H1 (cell line): Measurements from ENCODE around the gene C1QTNF1. TPM values are rescaled to one million over a fixed set of nuclear protein-coding genes. Genes with fewer than 3 reads are reported as not detected.

Experiments
- CTCF ChIA-PET: fragments of 300-600 bp; sonication (Branson Sonifier 250); formaldehyde crosslinking; loops from one replicate; lab custom pipeline; 2021; ENCODE audit not compliant: partially characterized antibody; lab: Charles Lee
- POLR2A ChIA-PET: fragments of 300-600 bp; sonication (Branson Sonifier 250); formaldehyde crosslinking; loops from one replicate; lab custom pipeline; 2021; ENCODE audit warnings: inconsistent platforms; ENCODE audit not compliant: partially characterized antibody; lab: Charles Lee
- DNase-seq, 2 experiments: peaks; one replicate each; pipeline versions ENCODE4 v3.0.0 to v3.0.0-alpha.2; 2010 to 2022; ENCODE audit warnings: low spot score in 2 of 2, low read depth in 1 of 2, mixed read lengths in 1 of 2
- FAIRE-seq: peaks from 2 replicates; lab custom pipeline; 2011; peaks lifted over from hg19 to GRCh38; lab: Jason Lieb, UNC
- H2AFZ ChIP-seq: 2 replicates; pipeline ENCODE4 v1.8.1; 2012; ENCODE audit warnings: low read length, inconsistent platforms
- H2AK5ac ChIP-seq: 2 replicates; pipeline ENCODE4 v1.6.1; 2013; ENCODE audit warnings: low read depth, low read length
- H2BK120ac ChIP-seq: replicated peaks from 2 replicates; pipeline ENCODE3; 2013; ENCODE audit warnings: low read depth, low read length, inconsistent platforms
- H2BK12ac ChIP-seq: 2 replicates; pipeline ENCODE4 v1.6.1; 2013; ENCODE audit warnings: low read depth, low read length
- H2BK15ac ChIP-seq: 2 replicates; pipeline ENCODE4 v1.6.1; 2013; ENCODE audit warnings: low read length
- H2BK20ac ChIP-seq: 2 replicates; pipeline ENCODE4 v1.6.1; 2013; ENCODE audit warnings: low read length
- H2BK5ac ChIP-seq: 2 replicates; pipeline ENCODE4 v1.6.1; 2013; ENCODE audit warnings: low read depth, low read length
- H3K14ac ChIP-seq: 2 replicates; pipeline ENCODE4 v1.6.1; 2013; ENCODE audit warnings: inconsistent platforms; ENCODE audit not compliant: insufficient read length
- H3K18ac ChIP-seq: 2 replicates; pipeline ENCODE4 v1.6.1; 2013; ENCODE audit warnings: low read length; ENCODE audit errors: extremely low read depth
- H3K23ac ChIP-seq: 2 replicates; pipeline ENCODE4 v1.6.1; 2013; ENCODE audit warnings: inconsistent platforms; ENCODE audit not compliant: insufficient read length
- H3K23me2 ChIP-seq: 2 replicates; pipeline ENCODE4 v1.6.1; 2013; ENCODE audit warnings: low read depth, low read length
- H3K27ac ChIP-seq: 2 replicates; pipeline ENCODE4 v1.6.1; 2011; ENCODE audit warnings: low read depth, low read length, inconsistent platforms
- H3K27me3 ChIP-seq, 4 experiments: replicated peaks in 1 of 4; 1 replicate in 1 of 4; 2 replicates in 3 of 4; pipeline versions ENCODE4 v1.6.1 to v1.8.1; 2011 to 2013; ENCODE audit warnings: low read length in 3 of 4, mild to moderate bottlenecking in 3 of 4, inconsistent platforms in 2 of 4, mixed read lengths in 2 of 4, moderate library complexity in 1 of 4; ENCODE audit not compliant: control insufficient read depth in 3 of 4, insufficient read depth in 3 of 4; ENCODE audit errors: extremely low read depth in 1 of 4
- H3K36me3 ChIP-seq, 4 experiments: 2 replicates each; pipeline versions ENCODE4 v1.6.1 to v1.8.1; 2011 to 2013; ENCODE audit warnings: mild to moderate bottlenecking in 4 of 4, low read length in 3 of 4, moderate library complexity in 2 of 4, control low read depth in 1 of 4, inconsistent platforms in 1 of 4; ENCODE audit not compliant: insufficient read depth in 4 of 4, control insufficient read depth in 2 of 4
- H3K4ac ChIP-seq: replicated peaks from 2 replicates; pipeline ENCODE3; 2013; ENCODE audit warnings: low read length, low read depth, mixed read lengths, inconsistent platforms; ENCODE audit not compliant: insufficient read length
- H3K4me1 ChIP-seq, 4 experiments: replicated peaks in 1 of 4; 1 replicate in 1 of 4; 2 replicates in 3 of 4; pipeline versions ENCODE4 v1.6.1 to v1.8.1; 2011 to 2013; ENCODE audit warnings: low read length in 3 of 4, inconsistent platforms in 2 of 4, mixed read lengths in 1 of 4; ENCODE audit not compliant: insufficient read depth in 4 of 4, control insufficient read depth in 3 of 4
- H3K4me2 ChIP-seq, 2 experiments: 2 replicates each; pipeline versions ENCODE4 v1.6.1 to v1.8.1; 2011 to 2013; ENCODE audit warnings: low read depth in 2 of 2, low read length in 2 of 2, control low read depth in 1 of 2, inconsistent platforms in 1 of 2, mild to moderate bottlenecking in 1 of 2; ENCODE audit not compliant: insufficient read depth in 1 of 2
- H3K4me3 ChIP-seq, 4 experiments: fragments of 200-600, 300-600 bp in 1 of 4; sonication (generic), shearing (Covaris generic), sonication (Bioruptor Twin) in 1 of 4; 2 replicates each; pipeline versions ENCODE4 v1.5.1 to v1.8.1; 2011 to 2016; ENCODE audit warnings: low read length in 4 of 4, low read depth in 3 of 4, control low read depth in 2 of 4, inconsistent platforms in 2 of 4, mild to moderate bottlenecking in 2 of 4, mixed read lengths in 1 of 4, moderate library complexity in 1 of 4; ENCODE audit not compliant: insufficient read depth in 2 of 4; ENCODE audit errors: extremely low read depth in 1 of 4
- H3K56ac ChIP-seq: replicated peaks from 2 replicates; pipeline ENCODE3; 2013; ENCODE audit warnings: low read depth, mild to moderate bottlenecking, mixed read lengths, low read length, inconsistent platforms; ENCODE audit not compliant: insufficient read length
- H3K79me1 ChIP-seq: 2 replicates; pipeline ENCODE4 v1.6.1; 2013; ENCODE audit warnings: low read depth, low read length, control low read depth
- H3K79me2 ChIP-seq, 2 experiments: 2 replicates each; pipeline versions ENCODE4 v1.6.1 to v1.8.1; 2012 to 2013; ENCODE audit warnings: low read length in 2 of 2, mild to moderate bottlenecking in 2 of 2, inconsistent platforms in 1 of 2; ENCODE audit not compliant: insufficient read depth in 2 of 2, control insufficient read depth in 1 of 2
- H3K9ac ChIP-seq, 4 experiments: replicated peaks in 1 of 4; 1 replicate in 1 of 4; 2 replicates in 3 of 4; pipeline versions ENCODE4 v1.6.1 to v1.8.1; 2011 to 2013; ENCODE audit warnings: low read depth in 3 of 4, low read length in 3 of 4, control low read depth in 2 of 4, mild to moderate bottlenecking in 2 of 4, moderate library complexity in 2 of 4, inconsistent platforms in 1 of 4; ENCODE audit errors: extremely low read depth in 1 of 4
- H3K9me3 ChIP-seq, 2 experiments: 2 replicates each; pipeline versions ENCODE4 v1.6.1 to v1.8.1; 2012 to 2013; ENCODE audit warnings: mild to moderate bottlenecking in 2 of 2, moderate library complexity in 2 of 2, control low read depth in 1 of 2, inconsistent platforms in 1 of 2, low read depth in 1 of 2, low read length in 1 of 2, mixed read lengths in 1 of 2; ENCODE audit not compliant: insufficient read depth in 2 of 2
- H4K20me1 ChIP-seq, 2 experiments: replicated peaks in 1 of 2; 2 replicates each; pipeline versions ENCODE3 to v1.8.1; 2011 to 2013; ENCODE audit warnings: inconsistent platforms in 2 of 2, low read length in 2 of 2, mild to moderate bottlenecking in 1 of 2; ENCODE audit not compliant: insufficient read depth in 2 of 2, control insufficient read depth in 1 of 2
- H4K5ac ChIP-seq: 2 replicates; pipeline ENCODE4 v1.6.1; 2013; ENCODE audit warnings: low read length, low read depth, mixed read lengths, inconsistent platforms; ENCODE audit not compliant: insufficient read length
- H4K8ac ChIP-seq: 2 replicates; pipeline ENCODE4 v1.8.0; 2013; ENCODE audit warnings: mild to moderate bottlenecking, moderate library complexity, low read length, inconsistent platforms; ENCODE audit not compliant: insufficient read depth; ENCODE audit errors: extremely low read depth
- H4K91ac ChIP-seq: replicated peaks from 2 replicates; pipeline ENCODE3; 2013; ENCODE audit warnings: low read length, mixed read lengths, inconsistent platforms; ENCODE audit not compliant: insufficient read length
- TAF1 ChIP-seq: IDR thresholded peaks from 2 replicates; pipeline ENCODE4 v1.6.1; 2011; ENCODE audit warnings: mild to moderate bottlenecking, low read depth, low read length
- YY1 ChIP-seq: IDR thresholded peaks from 2 replicates; pipeline ENCODE4 v1.6.1; 2011; ENCODE audit warnings: low read depth, mild to moderate bottlenecking, low read length
- WGBS, 2 experiments: shearing (Covaris generic) in 1 of 2; methylation state at CpG; one replicate each; pipeline versions ENCODE4 v1.1.6 to v1.1.7; 2013 to 2015; ENCODE audit warnings: low lambda C conversion rate in 2 of 2, mixed read lengths in 2 of 2, inconsistent platforms in 1 of 2, low coverage in 1 of 2, missing lambda C conversion rate in 1 of 2; ENCODE audit not compliant: insufficient replicate concordance in 2 of 2, insufficient coverage in 1 of 2, insufficient read length in 1 of 2; ENCODE audit errors: extremely low coverage in 1 of 2, missing lambda C conversion rate in 1 of 2; 5-methylcytosine and 5-hydroxymethylcytosine counted together
- polyA plus RNA-seq, 7 experiments: library from polyadenylated mRNA; depleted of rRNA in 3 of 7; stranded (reverse) in 5 of 7; unstranded in 2 of 7; fragments of >200 nt in 5 of 7; fragments of 200-250 nt in 2 of 7; gene quantifications; 1 replicate in 5 of 7; 2 replicates in 1 of 7; 4 replicates in 1 of 7; pipeline versions ENCODE4 v1.2.1 to v1.2.3, GENCODE V29; 2011 to 2013; ENCODE audit warnings: missing spikeins in 2 of 7, mixed read lengths in 2 of 7
- total RNA-seq: library from RNA; stranded (reverse); fragmentation: NEBNext Ultra II Directional; extraction: Animal tissue kit (Norgen Biotek cat#: 25700); gene quantifications from 2 replicates; pipeline ENCODE4 v1.2.1, GENCODE V29; 2021

C1QTNF1 gene
- total and polyA plus RNA-seq, 2 of the 8 experiments (the other 6 are each of a cell fraction or from before 2014, with no cell fraction given): 1.5 to 2.5 TPM

DNA sequence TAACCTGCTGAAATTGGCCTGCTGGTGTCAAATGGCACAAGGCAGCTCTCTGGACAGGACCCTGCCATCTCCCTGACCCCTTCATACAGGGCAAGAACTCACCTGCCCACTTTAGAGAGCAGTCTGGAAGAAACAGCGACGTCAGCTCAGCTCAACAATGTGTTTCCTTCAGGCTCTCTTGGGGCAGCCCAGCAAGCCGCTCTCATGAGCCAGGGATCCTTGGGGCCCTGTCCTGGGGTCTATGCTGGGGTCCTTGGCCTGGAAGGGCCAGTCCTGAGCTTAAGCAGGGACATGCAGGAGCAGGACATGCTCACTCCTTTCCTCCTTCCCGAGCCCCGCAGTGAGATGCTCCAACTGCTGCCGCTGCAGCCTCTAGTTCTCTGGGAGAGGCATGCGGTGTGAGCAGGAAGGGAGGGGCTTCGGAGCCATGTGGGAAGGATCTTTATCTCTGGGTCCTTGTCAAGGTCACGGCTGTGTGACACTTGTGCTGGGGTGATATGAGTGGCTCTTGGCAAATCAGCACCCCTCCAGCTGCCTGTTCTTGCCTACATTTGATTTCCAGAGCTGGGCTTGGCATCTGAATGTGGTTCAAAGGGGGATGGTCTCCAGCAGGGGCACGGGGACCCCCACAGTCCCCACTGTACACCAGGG lies 3.4 kb downstream of the C1QTNF1 start:
- no peak overlapping the region for H3K14ac ChIP-seq
- no peak overlapping the region; a peak in 1 of 4 replicates for H3K4me2 ChIP-seq
- H3K79me2 ChIP-seq: no peaks in the 10 kb centered on the region
- WGBS, 2 experiments: 85% methylated on average over 10 of the region's 10 CpGs; no CpG with 5 or more reads in 1 of the 2 experiments
- no peak overlapping the region for H4K91ac ChIP-seq
- ChIA-PET POLR2A (interaction anchor here (1.0 kb wide), 1 partner anchor 13 kb away, joined by 3 read pairs; no protein-coding TSS in a partner anchor), CTCF (interaction anchor here (1.1 to 6.3 kb wide), 6 partner anchors 10 to 46 kb away, joined by 3 to 55 read pairs (median 9); no protein-coding TSS in a partner anchor)
- FAIRE-seq (no peak), DNase-seq (no peak)
- no peak overlapping the region for H2BK20ac ChIP-seq
- no peaks in the 10 kb centered on the region for H3K9me3 ChIP-seq
- no peak overlapping the region for H3K4me3 ChIP-seq
- TF ChIP-seq TAF1 (no peak), YY1 (no peak)
- H3K27ac ChIP-seq: no peak overlapping the region
- no peak overlapping the region for H3K18ac ChIP-seq
- no peak overlapping the region for H3K4ac ChIP-seq
- no peaks in the 10 kb centered on the region for H3K79me1 ChIP-seq
- H4K20me1 ChIP-seq: peaks cover under 1 to 2% of the 10 kb centered on the region in 2 experiments
- no peaks in the 10 kb centered on the region for H3K36me3 ChIP-seq
- peaks cover 16 to 63% (median 55%) of the 10 kb centered on the region in 4 experiments for H3K27me3 ChIP-seq
- no peak overlapping the region for H2BK12ac ChIP-seq
- H3K23me2 ChIP-seq: peaks cover 9% of the 10 kb centered on the region; the same call in 1 of the 2 replicates
- H4K5ac ChIP-seq: no peak overlapping the region
- H3K9ac ChIP-seq: no peak overlapping the region
- no peak overlapping the region for H2BK5ac ChIP-seq
- H2BK15ac ChIP-seq: peak overlapping the region; percentile 72; the same call in 1 of the 2 replicates
- no peak overlapping the region for H2AFZ ChIP-seq
- H3K56ac ChIP-seq: no peak overlapping the region
- H4K8ac ChIP-seq: no peak overlapping the region
- no peak overlapping the region for H2BK120ac ChIP-seq
- no peak overlapping the region for H2AK5ac ChIP-seq
- H3K4me1 ChIP-seq: peaks cover 3 to 7% (median 6%) of the 10 kb centered on the region in 4 experiments; a peak in 4 of 7 replicates
- no peak overlapping the region for H3K23ac ChIP-seq
